ENCODE results near the gene MICALL2.

The MICALL2 gene

GRCh38 chr7:1479287-1479686 is 20.0 kb upstream of the MICALL2 start:
- peaks cover 0 to 3% (median 0%) of the 10 kb centered on the region in 10 experiments; a peak in 5 of 20 replicates for H3K4me1 ChIP-seq
- H3K9me3 ChIP-seq (replicated peaks in 1 of 11): no peaks in the 10 kb centered on the region
- H3K4me3 ChIP-seq: no peak overlapping the region
- no peak overlapping the region for H3K27ac ChIP-seq
- H3K4me2 ChIP-seq: no peak overlapping the region
- H3K9ac ChIP-seq: no peak overlapping the region
- no peak for TF ChIP-seq Cebpa-rat (IDR thresholded peaks at IDR 0.05)
- H3K36me3 ChIP-seq: peaks cover 92 to 100% (median 100%) of the 10 kb centered on the region in 11 experiments
- no peaks in the 10 kb centered on the region for H3K27me3 ChIP-seq
- H4K20me1 ChIP-seq: peaks cover 8 to 100% (median 70%) of the 10 kb centered on the region in 11 experiments; a peak in 20 of 22 replicates

DNA sequence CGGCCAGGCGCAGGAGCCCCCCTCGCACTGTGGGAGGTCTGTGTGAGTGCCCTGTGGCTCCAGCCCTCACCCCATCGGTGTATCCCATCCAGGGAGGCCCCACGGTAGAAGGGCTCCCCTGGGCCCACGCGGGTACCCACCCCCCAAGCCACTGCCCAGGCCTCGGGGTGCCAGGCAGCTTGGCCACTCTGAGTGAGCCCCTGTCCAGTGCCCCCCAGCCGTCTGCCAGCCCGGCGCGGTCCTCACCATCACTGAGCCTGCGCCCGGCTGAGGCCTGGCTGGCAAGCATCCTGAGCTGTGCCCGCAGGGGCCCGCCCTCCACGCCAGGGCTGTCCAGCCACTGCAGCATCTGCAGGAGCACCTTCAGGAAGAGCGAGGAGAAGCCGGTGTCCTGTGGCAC is 19.2 kb upstream of the MICALL2 start:
- peaks cover 91 to 100% (median 99%) of the 10 kb centered on the region in 11 experiments for H3K36me3 ChIP-seq
- H3K9ac ChIP-seq: 0 out of 22 replicates have a peak overlapping the region, but pooled peaks of 1 of the 11 experiments have one; percentile 11

GRCh38 chr7:1476859-1477258 is 17.6 kb upstream of the MICALL2 start:
- Histone ChIP-seq H3K4me3 (no peak overlapping the region), H3K27me3 (no peaks in the 10 kb centered on the region), H3K9ac (no peak overlapping the region), H3K4me2 (no peak overlapping the region), H3K4me1 (peaks cover 0 to 10% (median 0%) of the 10 kb centered on the region in 10 experiments; a peak in 7 of 20 replicates), H4K20me1 (peaks cover 10 to 95% (median 74%) of the 10 kb centered on the region in 11 experiments; a peak in 20 of 22 replicates), H3K9me3 (replicated peaks in 1 of 11) (no peaks in the 10 kb centered on the region), H3K27ac (no peak overlapping the region), H3K36me3 (peaks cover 89 to 100% (median 98%) of the 10 kb centered on the region in 11 experiments)
- TF ChIP-seq Cebpa-rat (IDR thresholded peaks at IDR 0.05): no peak

More for the DNA sequence above, 19.2 kb upstream of the MICALL2 start:
- no peak overlapping the region for H3K27ac ChIP-seq
- H3K4me2 ChIP-seq: no peak overlapping the region
- no peak for TF ChIP-seq Cebpa-rat (IDR thresholded peaks at IDR 0.05)
- no peak overlapping the region for H3K4me3 ChIP-seq
- H4K20me1 ChIP-seq: peaks cover 10 to 98% (median 78%) of the 10 kb centered on the region in 11 experiments; a peak in 20 of 22 replicates
- no peaks in the 10 kb centered on the region for H3K27me3 ChIP-seq
- no peaks in the 10 kb centered on the region for H3K9me3 ChIP-seq (replicated peaks in 1 of 11)
- peaks cover 0 to 10% (median 0%) of the 10 kb centered on the region in 10 experiments; a peak in 7 of 20 replicates for H3K4me1 ChIP-seq

GRCh38 chr7:1475991-1476390 is 16.7 kb upstream of the MICALL2 start:
- Histone ChIP-seq H3K4me1 (peaks cover 0 to 10% (median 0%) of the 10 kb centered on the region in 10 experiments; a peak in 7 of 20 replicates), H4K20me1 (peaks cover 10 to 95% (median 68%) of the 10 kb centered on the region in 11 experiments; a peak in 20 of 22 replicates), H3K27me3 (no peaks in the 10 kb centered on the region), H3K4me3 (no peak overlapping the region), H3K9ac (no peak overlapping the region), H3K36me3 (peaks cover 89 to 100% (median 98%) of the 10 kb centered on the region in 11 experiments), H3K9me3 (replicated peaks in 1 of 11) (no peaks in the 10 kb centered on the region), H3K27ac (no peak overlapping the region), H3K4me2 (no peak overlapping the region)
- TF ChIP-seq Cebpa-rat (IDR thresholded peaks at IDR 0.05): no peak

GRCh38 chr7:1475393-1475792 is 16.1 kb upstream of the MICALL2 start:
- H3K9me3 ChIP-seq (replicated peaks in 1 of 11): no peaks in the 10 kb centered on the region
- no peak for TF ChIP-seq Cebpa-rat (IDR thresholded peaks at IDR 0.05)
- H3K9ac ChIP-seq: no peak overlapping the region
- H3K4me1 ChIP-seq: peaks cover 0 to 10% (median 2%) of the 10 kb centered on the region in 10 experiments; a peak in 8 of 20 replicates
- peaks cover 10 to 97% (median 71%) of the 10 kb centered on the region in 11 experiments; a peak in 20 of 22 replicates for H4K20me1 ChIP-seq
- no peaks in the 10 kb centered on the region for H3K27me3 ChIP-seq
- H3K4me3 ChIP-seq: no peak overlapping the region
- H3K4me2 ChIP-seq: no peak overlapping the region
- no peak overlapping the region for H3K27ac ChIP-seq
- peaks cover 91 to 100% (median 98%) of the 10 kb centered on the region in 11 experiments for H3K36me3 ChIP-seq

- H3K4me1 ChIP-seq: peaks cover 0 to 10% (median 2%) of the 10 kb centered on the region in 10 experiments; a peak in 8 of 20 replicates
- no peaks in the 10 kb centered on the region for H3K27me3 ChIP-seq
- peaks cover 10 to 97% (median 71%) of the 10 kb centered on the region in 11 experiments; a peak in 20 of 22 replicates for H4K20me1 ChIP-seq
- H3K36me3 ChIP-seq: peaks cover 91 to 100% (median 98%) of the 10 kb centered on the region in 11 experiments
- H3K9ac ChIP-seq: no peak overlapping the region
- H3K4me2 ChIP-seq: no peak overlapping the region
- no peak overlapping the region for H3K4me3 ChIP-seq
- no peaks in the 10 kb centered on the region for H3K9me3 ChIP-seq (replicated peaks in 1 of 11)
- no peak overlapping the region for H3K27ac ChIP-seq
- no peak for TF ChIP-seq Cebpa-rat (IDR thresholded peaks at IDR 0.05)
Observed at GRCh38 chr7:1474736-1475135, 15.5 kb upstream of the MICALL2 start.

DNA sequence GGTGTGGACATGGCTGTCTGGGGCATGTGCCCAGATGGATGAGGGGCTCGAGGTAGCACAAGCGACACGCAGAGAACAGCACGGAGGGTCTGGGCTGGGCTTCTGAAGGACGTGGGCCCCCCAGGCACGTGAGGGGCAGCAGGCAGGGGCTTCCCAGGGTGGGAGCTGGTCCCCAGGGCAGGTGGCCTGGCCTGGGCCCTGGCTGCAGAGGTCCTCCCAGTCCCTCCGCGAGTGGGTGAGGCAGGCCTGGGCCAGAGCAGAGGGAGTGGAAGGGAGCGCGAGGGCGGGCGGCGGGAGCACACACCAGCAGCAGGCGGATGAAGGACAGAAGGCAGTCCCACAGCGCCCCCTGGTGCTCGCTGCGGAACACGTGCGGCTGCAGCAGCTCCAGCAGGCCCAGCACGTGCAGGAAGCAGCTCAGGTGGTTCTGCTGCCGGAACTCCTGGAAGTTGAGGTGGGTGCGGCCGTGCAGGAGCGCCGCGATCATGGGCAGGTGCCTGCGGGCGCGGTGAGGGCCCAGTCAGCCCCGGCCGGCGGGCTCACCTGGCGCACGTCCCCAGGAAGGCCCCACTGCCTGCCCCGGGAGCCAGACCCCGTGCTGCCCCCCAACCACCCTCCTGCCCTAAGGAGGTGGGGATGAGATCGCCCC is 14.7 kb upstream of the MICALL2 start:
- peaks cover 0 to 10% (median 2%) of the 10 kb centered on the region in 10 experiments; a peak in 8 of 20 replicates for H3K4me1 ChIP-seq
- peak overlapping the region in 3 of 11 experiments; percentile 14 to 53 (median 33); a peak in 2 of 22 replicates for H3K9ac ChIP-seq
- H3K9me3 ChIP-seq (replicated peaks in 1 of 11): no peaks in the 10 kb centered on the region
- peaks cover 88 to 100% (median 98%) of the 10 kb centered on the region in 11 experiments for H3K36me3 ChIP-seq
- TF ChIP-seq Cebpa-rat (IDR thresholded peaks at IDR 0.05): no peak
- no peak overlapping the region; a peak in 1 of 22 replicates for H3K4me2 ChIP-seq
- no peak overlapping the region for H3K4me3 ChIP-seq
- H3K27me3 ChIP-seq: no peaks in the 10 kb centered on the region
- H4K20me1 ChIP-seq: peaks cover 10 to 97% (median 72%) of the 10 kb centered on the region in 11 experiments; a peak in 20 of 22 replicates
- H3K27ac ChIP-seq: peak overlapping the region in 4 of 11 experiments; percentile 35 to 55 (median 46); a peak in 5 of 22 replicates

DNA sequence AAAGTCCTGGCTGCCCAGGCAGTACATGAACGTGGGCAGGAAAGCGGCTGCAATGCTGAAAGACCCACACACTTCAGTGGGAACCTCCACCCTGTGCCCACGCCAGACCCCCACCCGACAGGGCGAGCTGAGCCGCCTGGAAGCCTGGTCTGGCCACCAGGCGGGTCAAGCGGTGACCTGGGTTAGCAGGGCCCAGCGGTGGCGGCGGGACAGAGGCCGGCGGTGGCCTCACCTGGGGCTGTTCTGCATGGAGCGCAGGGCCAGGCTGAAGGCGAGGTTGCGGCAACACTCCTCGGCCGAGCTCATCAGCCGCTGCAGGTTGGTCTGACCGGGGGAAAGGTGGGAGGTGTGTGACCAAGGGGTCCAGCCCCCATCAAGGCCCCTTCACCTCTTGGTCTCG is 11.6 kb upstream of the MICALL2 start:
- peak overlapping the region in 3 of 11 experiments; percentile 4 to 31 (median 28); a peak in 1 of 22 replicates for H3K9ac ChIP-seq
- H3K4me3 ChIP-seq: no peak overlapping the region
- no peak overlapping the region for H3K27ac ChIP-seq
- H3K36me3 ChIP-seq: peaks cover 59 to 81% (median 76%) of the 10 kb centered on the region in 11 experiments
- H3K9me3 ChIP-seq (replicated peaks in 1 of 11): no peaks in the 10 kb centered on the region
- H4K20me1 ChIP-seq: peaks cover 10 to 94% (median 63%) of the 10 kb centered on the region in 11 experiments; a peak in 21 of 22 replicates
- peaks cover 0 to 16% (median 4%) of the 10 kb centered on the region in 10 experiments; a peak in 9 of 20 replicates for H3K4me1 ChIP-seq
- H3K4me2 ChIP-seq: no peak overlapping the region
- H3K27me3 ChIP-seq: no peaks in the 10 kb centered on the region
- no peak for TF ChIP-seq Cebpa-rat (IDR thresholded peaks at IDR 0.05)

DNA sequence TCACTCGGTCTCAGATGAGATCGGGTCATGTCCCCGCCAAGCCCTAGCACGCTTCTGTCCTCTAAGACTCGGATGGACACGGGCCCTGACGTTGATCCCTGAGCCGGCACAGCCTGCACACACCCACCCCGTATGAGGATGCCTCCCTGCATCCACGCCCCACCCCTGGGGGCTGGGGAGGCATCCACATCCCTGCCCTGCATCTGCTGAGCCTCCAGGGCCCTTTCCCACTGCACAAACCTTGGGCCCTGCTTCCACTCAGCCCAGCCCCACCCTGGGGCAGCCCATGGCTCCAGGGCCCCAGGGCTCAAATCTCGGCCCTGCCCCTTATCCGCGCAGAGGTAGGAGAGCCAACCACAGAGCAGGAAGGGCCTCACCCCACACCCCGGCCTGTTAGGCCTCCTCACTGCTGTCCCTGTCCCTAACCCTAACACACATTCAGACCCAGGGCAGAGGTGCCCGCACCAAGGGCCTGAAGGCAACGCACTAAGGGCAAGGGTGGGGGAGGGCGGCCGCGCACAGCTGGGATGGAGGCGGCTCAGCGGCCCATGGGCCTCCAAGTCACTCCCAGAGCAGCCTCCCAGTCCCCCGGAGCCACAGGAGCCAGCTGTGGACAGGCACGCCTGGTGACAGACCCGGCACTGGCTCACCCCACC is 9.5 kb upstream of the MICALL2 start:
- no peak overlapping the region for H3K4me3 ChIP-seq
- no peak overlapping the region for H3K27ac ChIP-seq
- peaks cover 0 to 16% (median 1%) of the 10 kb centered on the region in 10 experiments; a peak in 9 of 20 replicates for H3K4me1 ChIP-seq
- peaks cover 39 to 60% (median 56%) of the 10 kb centered on the region in 11 experiments for H3K36me3 ChIP-seq
- no peaks in the 10 kb centered on the region for H3K9me3 ChIP-seq (replicated peaks in 1 of 11)
- H3K27me3 ChIP-seq: no peaks in the 10 kb centered on the region
- no peak overlapping the region for H3K4me2 ChIP-seq
- H3K9ac ChIP-seq: peak overlapping the region in 2 of 11 experiments; percentile 3 to 9; a peak in 1 of 22 replicates
- H4K20me1 ChIP-seq: peaks cover 0 to 82% (median 44%) of the 10 kb centered on the region in 11 experiments; a peak in 20 of 22 replicates
- no peak for TF ChIP-seq Cebpa-rat (IDR thresholded peaks at IDR 0.05)

Measured in BLaER1 treated with 17β-estradiol and CSF1 and Interleukin-3, amounts not matched to agents 10 nM and 100 nM (cell line).